RKO (cell line): ENCODE data around the gene IL12B.
A peak's percentile ranks its signal among the peaks of the same experiment; 100 is the strongest.
"Not testable (repeated sequence)": the region's sequence is repeated elsewhere in the genome, so short reads cannot be mapped to it uniquely, and the experiment has no call there.

Source experiments
- DNase-seq: peaks from one replicate; pipeline ENCODE4 v3.0.0-alpha.2; 2016; ENCODE audit warnings: low spot score

The IL12B gene

DNA sequence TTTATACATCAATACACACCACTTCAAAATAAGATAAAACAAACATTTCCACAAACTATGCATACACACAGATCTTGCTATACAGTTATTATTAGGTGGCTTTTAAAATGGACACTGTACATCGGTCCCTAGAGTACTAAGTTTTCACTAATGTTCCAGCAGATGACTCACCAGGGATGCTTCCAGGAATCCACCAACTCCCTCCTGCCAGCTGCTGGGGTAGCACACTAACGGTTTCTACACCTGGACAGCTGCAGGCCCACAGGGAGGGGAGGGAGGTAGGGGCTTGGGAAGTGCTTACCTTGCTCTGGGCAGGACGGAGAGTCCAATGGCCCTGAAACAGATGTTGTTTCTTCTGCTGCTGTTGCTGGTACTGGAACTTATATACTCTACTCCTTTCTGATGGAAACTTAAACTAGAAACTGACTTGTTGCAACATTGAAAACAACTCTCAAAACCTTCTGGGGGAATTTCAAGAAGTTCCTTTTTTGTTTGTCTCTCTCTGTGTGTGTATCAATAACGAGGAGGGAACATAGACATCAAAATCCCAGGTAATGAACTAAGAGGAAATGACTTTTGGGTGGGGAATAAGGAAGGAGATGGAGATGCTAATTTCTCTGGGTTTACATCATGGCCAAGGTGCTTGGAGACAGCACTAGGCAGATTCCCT, at the start of gene IL12B:
Gene IL12B, minus strand, starts transcription at position 357 of the 670 bp plus-strand sequence. CDS start 3,705 bp downstream, outside the sequence.
- peak; percentile 12 for DNase-seq

DNA sequence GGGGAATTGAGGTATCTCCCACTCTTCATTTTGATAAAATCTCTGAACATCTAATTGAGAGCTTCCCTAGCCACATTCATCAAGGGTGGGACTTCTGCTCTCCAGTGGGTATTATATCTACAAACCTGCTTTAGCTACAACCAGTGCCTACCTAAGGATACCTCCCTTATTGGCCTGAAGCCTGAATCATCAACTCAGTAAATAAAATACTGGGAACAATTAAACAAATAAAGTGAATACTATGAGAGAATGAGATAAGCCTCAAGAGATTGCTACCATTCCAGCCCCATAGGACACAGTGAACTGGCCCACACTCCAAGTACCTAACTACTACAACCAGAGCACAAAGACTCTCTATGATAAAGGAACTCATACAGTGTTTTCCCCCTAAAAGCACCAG, 47.4 kb upstream of the IL12B start:
- no peak for DNase-seq

DNA sequence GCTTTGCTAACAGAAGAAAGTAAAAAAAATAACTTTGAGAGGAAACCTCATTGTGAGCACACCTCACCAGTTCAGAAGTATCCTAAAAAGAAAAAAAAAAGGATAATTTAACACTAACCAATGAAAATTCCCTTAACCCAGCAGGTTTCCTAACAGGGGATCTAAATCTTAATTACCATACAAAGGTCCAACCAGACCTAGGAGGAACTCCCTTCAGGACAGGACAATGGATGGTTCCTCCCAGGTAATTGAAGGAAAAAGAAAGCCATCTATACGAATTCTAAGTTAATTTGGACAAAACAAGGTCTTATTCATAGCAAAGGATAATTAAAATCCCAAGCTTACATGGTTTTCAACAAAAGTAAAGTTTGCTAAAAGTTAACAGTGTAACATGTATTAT, 37.6 kb upstream of the IL12B start:
- DNase-seq = not testable (repeated sequence)

DNA sequence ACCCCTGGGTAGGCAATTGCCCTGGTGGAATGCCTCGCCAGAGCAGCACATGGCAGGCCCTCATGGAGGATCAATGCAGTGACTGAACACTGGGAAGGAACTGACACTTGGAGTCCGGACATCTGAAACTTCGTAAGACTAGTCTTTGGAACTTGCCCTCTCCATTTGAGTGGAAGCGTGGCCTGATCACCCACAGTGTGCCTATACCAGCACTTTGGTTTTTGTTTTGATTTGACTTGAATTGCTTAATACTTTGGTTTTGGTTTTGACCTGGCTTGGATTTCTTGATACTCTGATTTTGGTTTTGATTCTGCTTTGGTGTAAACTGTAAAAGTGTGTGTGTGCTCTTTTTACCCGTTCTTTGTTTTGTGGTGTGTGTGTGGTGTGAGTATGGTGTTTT, 36.5 kb upstream of the IL12B start:
- not testable (repeated sequence) for DNase-seq

DNA sequence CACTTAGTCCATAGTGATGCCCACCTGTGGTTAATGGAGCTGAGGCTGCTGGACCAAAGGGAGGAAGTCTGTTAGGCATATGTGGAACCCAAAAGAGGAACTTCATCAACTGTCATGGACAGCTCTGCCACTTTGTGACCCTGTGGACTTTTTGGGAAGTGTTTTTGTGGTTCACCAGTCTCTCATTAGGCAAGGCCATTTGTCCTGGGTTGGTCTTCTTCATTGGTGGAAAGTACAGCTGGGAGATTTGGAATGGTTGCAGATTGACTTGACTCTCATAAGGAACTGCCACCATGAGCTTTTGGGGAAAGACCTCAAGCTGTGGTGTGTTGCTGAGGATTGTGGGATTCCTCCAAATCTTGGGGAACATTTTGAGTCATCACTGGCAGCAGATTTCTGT, 31.9 kb upstream of the IL12B start:
- no peak for DNase-seq

- not testable (repeated sequence) for DNase-seq
Observed at GRCh38 chr5:159359871-159360270, 29.6 kb upstream of the IL12B start.

GRCh38 chr5:159359408-159359807, 29.1 kb upstream of the IL12B start:
- no peak for DNase-seq

GRCh38 chr5:159353661-159354252, 23.5 kb upstream of the IL12B start:
- DNase-seq = no peak

GRCh38 chr5:159350644-159351043, 20.4 kb upstream of the IL12B start:
- DNase-seq = not testable (repeated sequence)

GRCh38 chr5:159350216-159350615, 19.9 kb upstream of the IL12B start:
- DNase-seq = not testable (repeated sequence)

GRCh38 chr5:159345861-159346260, 15.6 kb upstream of the IL12B start:
- no peak for DNase-seq

- no peak for DNase-seq
Observed at GRCh38 chr5:159345336-159345735, 15.0 kb upstream of the IL12B start.

- DNase-seq = no peak
Observed at GRCh38 chr5:159343295-159344094, 13.2 kb upstream of the IL12B start.

DNA sequence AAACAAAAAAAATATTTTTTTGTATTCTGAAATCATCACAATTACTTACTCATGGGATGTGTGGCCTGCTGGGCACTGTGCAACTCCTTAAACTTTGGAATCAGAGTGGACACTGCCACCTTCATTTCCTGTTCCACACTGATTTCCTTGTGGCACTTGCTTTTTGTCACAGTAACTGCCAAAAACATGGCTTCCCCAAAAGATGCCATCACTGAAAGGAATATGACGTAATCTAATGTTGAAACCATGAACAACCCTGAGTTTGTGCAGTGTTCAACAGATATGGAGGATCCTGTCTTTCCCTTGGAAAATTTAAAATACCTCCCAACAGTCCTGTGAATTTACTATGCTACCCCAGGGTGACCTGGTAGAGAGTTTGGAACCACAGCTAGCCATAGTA, 12.6 kb upstream of the IL12B start:
- no peak for DNase-seq

- peak; percentile 22 for DNase-seq
Observed at GRCh38 chr5:159341906-159342310, 11.6 kb upstream of the IL12B start.

GRCh38 chr5:159341145-159341544, 10.9 kb upstream of the IL12B start:
- DNase-seq = no peak

DNA sequence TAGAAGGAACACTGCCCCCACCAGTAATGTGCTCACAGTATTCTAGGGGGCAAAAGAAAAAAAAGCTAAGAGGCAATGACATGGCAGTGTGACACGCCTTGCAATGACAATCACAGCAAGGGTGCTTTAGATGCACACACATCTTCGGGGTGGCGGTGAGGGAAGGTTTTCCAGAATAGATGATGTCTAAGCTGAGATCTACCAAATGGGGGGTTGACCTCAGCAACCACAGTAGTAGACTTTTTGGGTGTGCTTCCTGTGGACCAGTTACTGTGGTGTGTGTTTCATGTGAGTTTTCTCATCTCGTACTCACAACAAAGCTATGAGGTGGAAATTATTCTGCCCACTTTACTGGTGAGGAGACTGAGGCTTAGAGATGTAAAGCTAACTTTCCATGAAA, 10.2 kb upstream of the IL12B start:
- DNase-seq = no peak

GRCh38 chr5:159339460-159339859, 9.2 kb upstream of the IL12B start:
- DNase-seq = no peak

- DNase-seq = no peak
Observed at GRCh38 chr5:159338118-159338517, 7.8 kb upstream of the IL12B start.

GRCh38 chr5:159337016-159337955, 7.0 kb upstream of the IL12B start:
- DNase-seq = peak; percentile 29

GRCh38 chr5:159336586-159336985, 6.3 kb upstream of the IL12B start:
- no peak for DNase-seq

DNA sequence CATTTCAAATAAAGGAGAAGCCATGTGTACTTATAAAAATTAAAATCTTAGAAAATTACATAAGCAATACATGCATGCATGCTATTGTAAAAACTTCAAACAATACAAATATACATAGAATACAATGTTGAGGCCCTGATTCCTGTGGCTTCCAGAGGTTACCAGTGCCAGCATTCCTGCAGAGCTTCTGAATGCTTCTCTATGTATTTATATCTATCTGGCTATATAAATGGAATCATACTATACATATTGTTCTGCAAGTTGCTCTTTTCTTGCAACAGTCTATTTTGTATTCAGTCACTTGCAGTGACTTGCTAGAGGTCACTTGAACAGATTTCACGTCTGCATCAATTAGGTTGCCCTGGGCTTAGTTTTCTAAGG, 3.2 kb upstream of the IL12B start:
- DNase-seq = no peak
